GM19452 (cell line): ENCODE results near the gene OXLD1.
"Not testable (repeated sequence)": the region's sequence is repeated elsewhere in the genome, so short reads cannot be mapped to it uniquely, and the experiment has no call there.

Source experiments
- ATAC-seq: cut with Tn5 transposase; IDR thresholded peaks from one replicate; pipeline ENCODE4 v1.9.1; 2021; ENCODE audit not compliant: unreplicated experiment

OXLD1 gene

GRCh38 chr17:81621494-81622130 lies 44.8 kb downstream of the OXLD1 start:
- ATAC-seq: no peak

- not testable (repeated sequence) for ATAC-seq
Measured at GRCh38 chr17:81618307-81618706, 48.1 kb downstream of the OXLD1 start.

GRCh38 chr17:81616877-81617276 lies 49.5 kb downstream of the OXLD1 start:
- ATAC-seq: no peak

GRCh38 chr17:81615401-81615930 lies 50.9 kb downstream of the OXLD1 start:
- no peak for ATAC-seq
